DLD1 (cell line): ENCODE results near the gene AACS.
"Not testable (repeated sequence)": the region's sequence is repeated elsewhere in the genome, so short reads cannot be mapped to it uniquely, and the experiment has no call there.

Experiments
- in situ Hi-C: cut with HindIII; loops from 2 replicates; pipeline ENCODE4 v1.10.0; 2017; ENCODE audit warnings: low sequenced_read_pairs

Gene AACS

GRCh38 chr12:125090437-125090836 lies 25.2 kb downstream of the AACS start:
- in situ Hi-C loops: no loop called here

GRCh38 chr12:125091401-125091800 lies 26.2 kb downstream of the AACS start:
- in situ Hi-C loops: no loop called here

DNA sequence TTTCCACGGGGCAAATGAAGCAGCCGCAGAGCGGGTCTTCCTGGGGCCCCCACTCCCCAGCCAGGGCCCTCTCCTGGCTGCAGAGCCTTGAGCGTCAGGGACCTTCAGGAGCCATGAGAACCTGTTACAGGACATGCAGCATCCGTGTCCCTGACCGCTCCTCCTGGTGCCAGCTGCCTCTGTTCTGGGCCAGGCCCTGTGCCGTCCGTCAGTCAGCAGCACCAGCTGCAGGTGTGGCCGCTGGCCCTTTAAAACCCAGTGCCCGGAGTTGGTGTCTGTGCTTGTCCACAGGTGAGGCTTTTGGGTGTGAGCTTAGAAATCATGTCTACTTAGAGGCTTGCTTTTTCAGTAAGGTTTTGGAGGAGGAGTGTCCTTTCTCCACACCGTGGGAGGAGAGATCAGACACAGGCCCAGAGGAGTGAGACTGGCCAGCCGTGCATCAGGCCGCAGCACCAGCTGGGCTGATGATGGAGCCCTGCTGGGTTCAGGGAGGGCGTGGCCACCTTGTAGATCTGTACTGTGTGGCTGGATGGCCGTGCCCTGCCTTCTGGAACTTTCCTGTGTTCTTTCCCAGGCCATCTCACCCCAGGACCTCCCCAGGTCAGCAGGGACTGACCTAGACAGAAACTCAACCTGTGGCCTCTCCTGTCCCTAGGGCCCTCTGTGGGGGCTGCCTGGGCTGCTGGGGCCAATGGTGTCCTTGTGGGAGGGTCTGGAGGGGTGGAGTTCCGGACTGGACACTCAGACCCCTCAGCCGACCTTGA lies 27.1 kb downstream of the AACS start:
- in situ Hi-C loops: no loop called here

DNA sequence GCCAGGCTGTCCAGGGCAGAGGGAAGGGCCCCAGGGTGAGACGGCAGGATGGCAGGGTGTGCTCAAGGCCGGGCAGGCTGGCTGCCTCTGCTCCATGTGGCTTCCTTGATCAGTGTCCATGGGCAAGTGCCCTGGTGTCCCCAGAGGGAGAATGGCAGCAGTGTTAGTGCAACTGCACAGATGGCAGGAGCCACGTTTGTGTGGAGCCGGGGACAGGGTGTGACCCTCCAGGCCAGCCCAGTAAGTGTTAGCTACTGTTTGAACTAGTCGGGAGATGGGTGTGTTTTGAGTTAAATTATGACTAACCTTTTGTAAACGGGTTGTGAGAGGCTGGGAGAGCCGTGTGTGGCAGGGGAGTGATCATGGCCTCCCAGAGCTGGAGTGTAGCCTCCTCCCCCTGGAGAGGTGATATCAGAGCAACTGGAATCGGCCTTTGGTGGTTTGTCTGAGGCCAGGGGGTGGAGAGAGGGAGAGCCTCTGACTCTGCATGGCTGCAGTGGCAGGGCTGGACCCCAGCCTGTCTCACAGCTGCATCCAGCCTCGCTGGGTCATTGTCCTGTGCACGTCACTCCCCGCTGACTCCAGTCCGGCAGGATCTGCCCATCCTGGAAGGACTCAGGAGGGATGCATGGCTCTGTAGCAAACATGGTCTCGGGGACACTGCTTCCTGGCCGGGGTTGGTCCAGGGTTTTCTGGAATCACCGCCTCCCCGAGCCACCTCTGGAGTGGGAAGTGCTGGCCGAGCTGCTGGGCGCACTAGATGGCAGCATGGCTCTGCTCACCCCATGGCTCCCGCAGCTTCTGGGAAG lies 27.8 kb downstream of the AACS start:
- in situ Hi-C loops: no loop called here

DNA sequence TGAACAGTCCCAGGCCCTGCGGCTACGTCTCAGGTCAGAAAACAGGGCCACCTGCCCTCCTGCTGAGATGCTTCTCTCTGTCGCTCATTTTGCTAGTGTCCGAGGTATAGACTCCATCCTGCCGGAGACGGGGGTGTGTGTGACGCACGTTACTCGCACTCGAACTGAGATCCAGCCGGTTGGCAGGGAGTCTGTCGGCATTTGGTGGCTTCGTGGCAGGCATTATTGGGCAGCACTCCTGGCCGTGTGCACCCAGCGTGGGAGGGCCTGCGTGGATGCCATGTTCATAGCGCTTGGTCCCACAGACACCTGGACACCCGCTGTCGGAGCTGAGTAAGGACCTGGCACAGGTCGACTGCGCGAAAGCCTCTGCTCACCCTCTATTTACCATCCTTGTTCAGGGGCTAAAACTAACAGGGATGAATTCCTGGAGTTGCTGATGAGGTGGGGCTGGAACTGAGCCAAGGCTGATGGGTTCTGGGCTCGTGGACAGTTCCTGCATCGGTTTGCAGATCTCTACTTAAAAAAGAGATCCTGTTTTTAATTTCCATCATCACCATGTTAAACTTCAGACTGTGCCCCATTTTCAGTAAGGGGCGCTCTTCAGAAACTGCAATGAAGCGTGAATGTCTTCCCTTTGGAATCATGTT lies 28.6 kb downstream of the AACS start:
- in situ Hi-C loops: no loop called here

DNA sequence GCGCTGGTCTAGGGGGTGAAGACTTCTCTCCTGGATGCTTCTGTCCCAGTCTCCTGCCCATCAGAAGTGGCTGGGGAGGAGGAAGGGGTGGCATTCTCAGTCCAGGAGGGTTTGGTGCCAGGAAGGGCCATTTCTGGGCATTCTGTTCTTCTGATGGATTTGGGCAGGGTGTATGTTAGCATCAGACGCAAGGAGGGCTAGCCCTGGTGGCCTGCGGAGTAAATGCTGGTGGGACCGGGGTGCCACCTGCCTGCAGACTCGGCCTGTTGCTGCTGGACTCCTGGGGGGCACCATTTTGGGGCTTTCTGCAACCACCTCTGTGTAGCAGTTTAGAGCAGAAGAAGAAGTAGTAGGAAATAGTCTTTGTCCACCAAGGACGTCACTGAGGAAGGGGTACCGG lies 31.7 kb downstream of the AACS start:
- in situ Hi-C loops: no loop called here

GRCh38 chr12:125097427-125097826 lies 32.2 kb downstream of the AACS start:
- in situ Hi-C loops: no loop called here

GRCh38 chr12:125098676-125099408 lies 33.6 kb downstream of the AACS start:
- in situ Hi-C loops: no loop called here

DNA sequence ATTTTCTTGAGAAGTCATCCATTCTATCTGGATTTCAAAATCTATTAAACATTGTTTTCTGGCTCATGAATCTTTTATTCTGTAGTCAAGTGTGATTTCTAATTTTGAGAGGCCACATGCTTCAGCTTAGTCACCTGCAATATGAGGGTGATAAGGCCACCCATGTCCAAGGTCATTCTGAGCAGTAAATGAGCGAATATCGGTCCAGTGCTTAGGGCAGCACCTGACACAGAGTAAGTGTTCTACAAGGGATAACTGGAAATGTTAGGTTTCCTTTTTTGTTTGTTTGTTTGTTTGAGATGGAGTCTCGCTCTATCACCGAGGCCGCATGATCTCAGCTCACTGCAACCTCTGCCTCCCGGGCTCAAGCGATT lies 34.2 kb downstream of the AACS start:
- in situ Hi-C loops: no loop called here

DNA sequence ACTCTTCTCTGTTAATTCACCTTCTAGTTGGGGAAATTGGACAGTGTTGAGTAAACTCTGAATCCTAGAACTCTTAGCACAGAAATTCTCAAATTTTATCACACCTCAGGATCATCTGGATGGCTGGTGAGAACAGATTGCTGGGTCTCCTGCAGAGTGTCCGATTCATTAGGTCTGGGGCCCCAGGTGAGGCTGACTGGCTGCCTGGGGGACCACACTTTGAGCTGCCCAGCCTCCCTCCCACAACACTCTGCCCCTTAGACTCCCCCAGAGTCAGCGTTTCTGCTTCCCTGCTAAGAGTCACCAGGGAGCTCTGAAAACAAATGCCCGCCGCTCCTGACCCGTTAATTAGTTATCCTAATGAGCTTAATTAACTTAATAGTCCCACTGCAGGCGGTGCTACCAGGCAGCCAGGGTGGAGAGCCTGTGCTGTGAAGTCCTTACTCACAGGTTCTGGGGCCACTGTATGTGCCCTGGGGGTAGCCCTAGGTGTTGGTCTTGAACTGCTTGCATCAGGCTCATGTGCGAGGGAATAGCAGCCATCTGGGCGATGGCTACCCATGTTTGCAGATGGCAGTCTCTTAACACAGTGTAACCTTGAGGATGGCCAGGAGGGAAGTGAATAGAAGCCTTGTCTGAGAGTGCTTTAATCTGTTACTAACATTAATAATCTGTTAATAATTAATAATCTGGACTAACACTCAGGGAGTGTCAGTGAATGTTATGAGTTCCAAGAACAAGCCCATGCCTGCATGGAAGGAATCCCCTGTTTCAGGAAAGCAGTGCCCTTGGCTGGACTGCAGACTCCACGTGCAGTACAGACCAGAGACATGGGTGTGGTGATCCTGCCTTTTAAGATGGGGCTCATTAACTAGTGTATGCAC lies 35.6 kb downstream of the AACS start:
- in situ Hi-C loops: no loop called here

DNA sequence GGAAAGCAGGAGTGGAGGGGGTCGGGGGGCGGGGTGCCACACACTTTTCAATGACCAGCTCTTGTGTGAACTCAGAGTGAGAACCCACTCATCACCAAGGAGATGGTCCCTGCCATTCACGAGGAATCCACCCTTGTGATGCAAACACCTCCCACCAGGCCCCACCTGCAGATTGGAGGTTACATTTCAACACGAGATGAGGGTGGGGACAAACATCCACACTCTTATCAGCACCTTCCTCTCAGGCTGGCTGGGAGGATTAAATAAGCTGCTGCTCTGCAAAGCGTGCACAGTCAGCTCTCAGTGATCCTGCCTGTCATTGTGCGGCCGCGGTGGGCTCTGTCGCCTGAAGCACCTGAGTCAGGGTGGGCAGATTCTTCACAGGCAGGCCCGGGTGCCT lies 39.7 kb downstream of the AACS start:
- in situ Hi-C loops: no loop called here

DNA sequence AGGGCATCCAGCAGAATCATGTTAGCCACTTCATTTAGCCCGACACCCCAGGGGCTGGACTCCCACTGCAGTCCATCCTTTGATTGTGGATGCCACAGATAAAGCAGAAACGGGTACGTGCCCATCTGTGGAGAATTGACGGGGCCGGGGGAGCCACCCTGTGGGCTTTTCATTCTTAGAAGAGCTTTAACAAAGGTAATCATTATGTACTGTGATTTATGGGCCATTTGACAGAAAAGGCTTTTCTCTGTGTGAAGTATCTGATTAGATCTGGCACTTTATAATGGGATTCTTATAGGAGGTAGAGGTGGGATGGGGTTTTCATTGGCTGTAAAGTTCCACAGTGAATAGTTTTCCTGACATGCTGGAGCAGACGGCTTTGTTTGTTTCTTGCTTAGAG lies 40.4 kb downstream of the AACS start:
- in situ Hi-C loops: no loop called here

GRCh38 chr12:125110641-125111360 lies 45.6 kb downstream of the AACS start:
- in situ Hi-C loops: no loop called here

DNA sequence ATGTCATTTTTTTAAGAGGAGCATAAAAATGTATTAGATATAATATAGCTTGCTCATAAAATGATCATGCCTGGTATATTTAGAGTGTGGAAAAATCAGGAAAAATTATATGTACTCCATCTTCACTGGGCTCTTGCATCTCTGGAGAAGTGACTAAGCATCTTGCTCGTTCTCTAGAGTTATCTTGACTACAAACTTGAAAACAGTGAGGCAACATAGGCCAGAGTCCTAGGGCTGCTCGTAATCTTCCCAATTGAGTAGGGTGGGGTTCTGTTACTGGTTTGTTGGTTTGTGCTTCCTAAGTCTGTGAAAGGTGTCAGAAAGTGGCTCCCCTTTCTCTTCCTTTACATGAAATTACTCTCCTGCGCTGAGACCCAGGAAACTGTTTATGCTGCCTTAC lies 46.2 kb downstream of the AACS start:
- in situ Hi-C loops: no loop called here

- in situ Hi-C loops: not testable (repeated sequence)
Observed at GRCh38 chr12:125112614-125113013, 47.4 kb downstream of the AACS start.

GRCh38 chr12:125113263-125113662 lies 48.0 kb downstream of the AACS start:
- in situ Hi-C loops: no loop called here

- in situ Hi-C loops: no loop called here
Observed at GRCh38 chr12:125113789-125114188, 48.6 kb downstream of the AACS start.

GRCh38 chr12:125114365-125115141 lies 49.3 kb downstream of the AACS start:
- in situ Hi-C loops: no loop called here

DNA sequence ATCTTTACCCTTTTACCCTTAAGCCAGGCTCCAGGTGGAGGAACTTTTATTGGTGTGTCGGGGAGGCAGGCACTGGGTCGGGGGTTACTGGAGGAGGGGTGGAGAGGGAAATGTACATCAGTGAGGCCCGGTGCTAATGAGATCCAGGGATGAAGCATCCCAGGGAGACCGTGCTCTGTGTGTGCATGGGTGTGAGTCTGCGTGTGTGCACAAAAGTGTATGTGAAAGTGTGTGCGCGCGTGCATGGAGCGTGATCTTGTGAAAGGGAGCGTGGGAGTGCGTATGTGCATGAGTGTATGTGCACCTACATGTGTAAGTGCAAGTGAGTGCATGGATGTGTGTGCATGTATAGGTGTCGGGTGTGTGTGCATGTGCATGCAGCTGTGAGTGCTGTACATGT lies 55.3 kb downstream of the AACS start:
- in situ Hi-C loops: no loop called here
